GM23248 (cell line): ENCODE data around the gene NCF2. TPM values are rescaled to one million over a fixed set of nuclear protein-coding genes. Genes with fewer than 3 reads are reported as not detected.

Source experiments
- DNase-seq: peaks from one replicate; pipeline ENCODE4 v3.0.0-alpha.2; 2015
- H2AFZ ChIP-seq: fragments of 200-600 bp; sonication (generic); 2 replicates; pipeline ENCODE4 v1.6.1; 2016; ENCODE audit warnings: antibody characterized with exemption
- H3F3A ChIP-seq: fragments of 200-600 bp; sonication (generic); 2 replicates; pipeline ENCODE4 v1.6.1; 2016; ENCODE audit warnings: mild to moderate bottlenecking, antibody characterized with exemption, mixed run types; ENCODE audit not compliant: insufficient read depth
- H3K27ac ChIP-seq: fragments of 200-600 bp; sonication (generic); 2 replicates; pipeline ENCODE4 v1.5.1; 2016; ENCODE audit warnings: mild to moderate bottlenecking
- H3K27me3 ChIP-seq: fragments of 200-600 bp; sonication (generic); replicated peaks from 2 replicates; pipeline ENCODE4 v1.6.1; 2016; ENCODE audit warnings: mild to moderate bottlenecking; ENCODE audit not compliant: insufficient read depth
- H3K36me3 ChIP-seq: fragments of 200-600 bp; sonication (generic); 2 replicates; pipeline ENCODE4 v1.6.1; 2016; ENCODE audit warnings: low read depth, mild to moderate bottlenecking
- H3K4me1 ChIP-seq: fragments of 200-600 bp; sonication (generic); 2 replicates; pipeline ENCODE4 v1.6.1; 2016; ENCODE audit warnings: mild to moderate bottlenecking; ENCODE audit not compliant: insufficient read depth
- H3K4me2 ChIP-seq: fragments of 200-600 bp; sonication (generic); one replicate; pipeline ENCODE4 v1.6.1; 2016; ENCODE audit warnings: mild to moderate bottlenecking; ENCODE audit not compliant: unreplicated experiment
- H3K4me3 ChIP-seq: fragments of 200-600 bp; sonication (generic); 2 replicates; pipeline ENCODE4 v1.5.1; 2016; ENCODE audit warnings: mild to moderate bottlenecking
- H3K79me2 ChIP-seq: fragments of 200-600 bp; sonication (generic); 2 replicates; pipeline ENCODE4 v1.6.1; 2016; ENCODE audit warnings: mild to moderate bottlenecking; ENCODE audit not compliant: insufficient read depth
- H3K9ac ChIP-seq: fragments of 200-600 bp; sonication (generic); 2 replicates; pipeline ENCODE4 v1.6.1; 2016; ENCODE audit warnings: mild to moderate bottlenecking
- H3K9me2 ChIP-seq: fragments of 200-600 bp; sonication (generic); 2 replicates; pipeline ENCODE4 v1.6.1; 2016; ENCODE audit warnings: mixed run types, mild to moderate bottlenecking, moderate library complexity; ENCODE audit not compliant: insufficient read depth
- H3K9me3 ChIP-seq: fragments of 200-600 bp; sonication (generic); one replicate; pipeline ENCODE4 v1.6.1; 2017; ENCODE audit warnings: low read depth
- H4K20me1 ChIP-seq: fragments of 200-600 bp; sonication (generic); 2 replicates; pipeline ENCODE4 v1.6.0; 2016; ENCODE audit not compliant: insufficient read depth
- EZH2 ChIP-seq: fragments of 200-600 bp; sonication (generic); IDR thresholded peaks from 2 replicates; pipeline ENCODE4 v1.6.1; 2018; ENCODE audit warnings: antibody characterized with exemption, mild to moderate bottlenecking; ENCODE audit not compliant: insufficient read depth, poor library complexity, severe bottlenecking
- EZH2phosphoT487 ChIP-seq: fragments of 200-600 bp; sonication (generic); IDR thresholded peaks from 2 replicates; pipeline ENCODE4 v1.6.1; 2018; ENCODE audit warnings: antibody characterized with exemption, moderate library complexity, mild to moderate bottlenecking, low read depth; ENCODE audit not compliant: insufficient read depth
- WGBS, 2 experiments: methylation state at CpG; one replicate each; pipeline ENCODE4 v1.1.6; 2015 to 2017; ENCODE audit warnings: low lambda C conversion rate in 2 of 2, low coverage in 1 of 2; ENCODE audit errors: missing lambda C conversion rate in 2 of 2; 5-methylcytosine and 5-hydroxymethylcytosine counted together
- in situ Hi-C: fragments of 300-500 bp; cut with MboI; formaldehyde crosslinking; loops from 2 replicates; pipeline ENCODE4 v1.15.0; 2020
- polyA plus RNA-seq: library from polyadenylated mRNA; unstranded; fragments of >200 nt; fragmentation: Nextera tagmentation; extraction: Ambion mirVana; gene quantifications from 2 replicates; pipeline ENCODE4 v1.2.1, GENCODE V29; 2016
- total RNA-seq: library from RNA; depleted of rRNA; stranded (reverse); fragments of >200 nt; shearing (Covaris generic); gene quantifications from 2 replicates; pipeline ENCODE4 v1.2.3, GENCODE V29; 2014

Gene NCF2
- total and polyA plus RNA-seq, 2 experiments from 2014 or later = 0.41 TPM; not detected in 1

DNA sequence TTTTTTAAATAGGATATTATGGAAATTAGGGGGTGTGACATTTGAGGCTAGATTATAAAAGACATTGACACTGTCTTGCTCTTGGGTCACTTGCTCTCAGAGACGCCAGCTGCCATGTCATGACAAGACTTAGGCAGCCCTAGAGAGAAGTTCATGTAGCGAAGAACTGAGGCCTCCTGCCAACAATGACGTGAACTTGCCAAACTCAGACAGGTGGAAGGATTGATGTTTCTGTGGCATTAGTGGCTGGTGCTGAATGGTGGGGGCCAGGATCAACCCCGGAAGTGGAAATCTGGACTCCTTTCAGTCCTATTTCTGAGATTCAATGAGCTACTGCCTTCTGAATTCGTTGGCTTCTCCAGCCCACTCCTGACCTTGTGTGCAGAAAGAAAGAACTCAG is 14.7 kb downstream of the NCF2 start:
- no peak for DNase-seq
- H3K9me3 ChIP-seq = no peaks in the 10 kb centered on the region
- H3K9ac ChIP-seq = no peak overlapping the region
- no peak overlapping the region for H3K27ac ChIP-seq
- H2AFZ ChIP-seq = no peak overlapping the region
- H4K20me1 ChIP-seq = no peaks in the 10 kb centered on the region
- in situ Hi-C loops = no loop called here
- 0 out of 2 replicates have a peak, but pooled peaks cover 6% of the 10 kb centered on the region for H3K4me1 ChIP-seq
- no peaks in the 10 kb centered on the region for H3K79me2 ChIP-seq
- H3K4me3 ChIP-seq = no peak overlapping the region
- no peaks in the 10 kb centered on the region for H3K27me3 ChIP-seq
- no peak for TF ChIP-seq EZH2
- TF ChIP-seq EZH2phosphoT487 = no peak
- H3K9me2 ChIP-seq = no peaks in the 10 kb centered on the region
- H3K36me3 ChIP-seq = no peaks in the 10 kb centered on the region
- 59 to 68% methylated on average over 5 of the region's 5 CpGs for WGBS, 2 experiments
- no peaks in the 10 kb centered on the region for H3F3A ChIP-seq
- H3K4me2 ChIP-seq = no peak overlapping the region

DNA sequence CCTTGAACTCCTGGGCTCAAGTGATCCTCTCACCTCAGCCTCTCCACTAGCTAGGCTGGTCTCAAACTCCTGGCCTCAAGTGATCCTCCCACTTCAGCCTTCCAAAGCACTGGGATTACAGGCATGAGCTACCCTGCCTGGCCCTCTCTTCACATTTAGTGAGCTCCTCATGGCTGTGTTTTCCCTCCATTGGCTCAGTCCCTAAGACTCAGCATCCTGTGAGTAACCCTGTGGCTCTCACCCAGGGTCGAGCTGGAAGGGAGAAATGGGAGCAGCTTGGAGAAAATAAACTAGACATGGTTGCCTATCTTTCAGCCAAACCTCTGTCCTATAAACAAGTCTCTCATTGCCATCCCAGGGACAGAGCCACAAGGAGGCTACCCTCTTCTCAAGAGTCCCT is 17.5 kb downstream of the NCF2 start:
- Histone ChIP-seq H3K27me3 (no peaks in the 10 kb centered on the region), H3K9me2 (no peaks in the 10 kb centered on the region), H4K20me1 (no peaks in the 10 kb centered on the region), H3K9me3 (no peaks in the 10 kb centered on the region), H3K36me3 (no peaks in the 10 kb centered on the region), H3K27ac (no peak overlapping the region), H3K4me1 (peaks cover 12% of the 10 kb centered on the region; the same call in 1 of the 2 replicates), H3F3A (no peaks in the 10 kb centered on the region), H2AFZ (no peak overlapping the region), H3K9ac (no peak overlapping the region), H3K4me3 (no peak overlapping the region), H3K79me2 (no peaks in the 10 kb centered on the region), H3K4me2 (no peak overlapping the region)
- TF ChIP-seq EZH2 (no peak), EZH2phosphoT487 (no peak)
- peak; percentile 42 for DNase-seq
- 43 to 47% methylated on average over 1 of the region's 1 CpG for WGBS, 2 experiments
- in situ Hi-C loops = no loop called here

DNA sequence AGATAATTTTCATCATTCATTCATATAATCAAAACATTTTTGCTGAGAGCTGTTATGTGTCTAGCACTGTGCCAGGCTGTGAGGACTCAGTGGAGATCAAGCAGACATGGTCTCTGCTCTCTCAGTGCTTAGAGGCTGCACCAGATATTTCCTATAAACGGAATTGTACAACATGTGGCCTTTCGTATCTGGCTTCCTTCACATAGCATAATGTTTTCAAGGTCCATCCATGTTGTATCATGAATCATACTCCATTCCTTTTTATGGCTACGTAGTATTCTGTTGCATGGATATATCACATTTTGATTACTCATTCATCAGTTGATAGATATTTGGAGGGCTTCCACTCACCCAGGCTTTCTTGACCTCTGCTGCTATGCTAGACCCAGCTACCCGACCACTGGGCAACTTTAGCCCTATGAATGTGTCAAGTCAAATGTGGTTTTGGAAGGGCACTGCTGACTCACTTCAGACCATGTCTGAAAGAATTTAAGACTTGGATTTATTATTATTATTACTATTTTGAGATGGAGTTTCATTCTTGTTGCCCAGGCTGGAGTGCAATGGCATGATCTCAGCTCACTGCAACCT is 18.5 kb downstream of the NCF2 start:
- TF ChIP-seq EZH2phosphoT487 = no peak
- TF ChIP-seq EZH2 = no peak
- in situ Hi-C loops = no loop called here
- Histone ChIP-seq H3K4me3 (no peak overlapping the region), H2AFZ (no peak overlapping the region), H4K20me1 (no peaks in the 10 kb centered on the region), H3K9me2 (no peaks in the 10 kb centered on the region), H3K4me2 (no peak overlapping the region), H3F3A (no peaks in the 10 kb centered on the region), H3K27ac (no peak overlapping the region), H3K4me1 (peaks cover 12% of the 10 kb centered on the region; the same call in 1 of the 2 replicates), H3K36me3 (no peaks in the 10 kb centered on the region), H3K9ac (no peak overlapping the region), H3K79me2 (no peaks in the 10 kb centered on the region), H3K9me3 (no peaks in the 10 kb centered on the region), H3K27me3 (no peaks in the 10 kb centered on the region)
- DNase-seq = peak; percentile 34
- 71% methylated on average over 4 of the region's 4 CpGs for WGBS, 2 experiments

DNA sequence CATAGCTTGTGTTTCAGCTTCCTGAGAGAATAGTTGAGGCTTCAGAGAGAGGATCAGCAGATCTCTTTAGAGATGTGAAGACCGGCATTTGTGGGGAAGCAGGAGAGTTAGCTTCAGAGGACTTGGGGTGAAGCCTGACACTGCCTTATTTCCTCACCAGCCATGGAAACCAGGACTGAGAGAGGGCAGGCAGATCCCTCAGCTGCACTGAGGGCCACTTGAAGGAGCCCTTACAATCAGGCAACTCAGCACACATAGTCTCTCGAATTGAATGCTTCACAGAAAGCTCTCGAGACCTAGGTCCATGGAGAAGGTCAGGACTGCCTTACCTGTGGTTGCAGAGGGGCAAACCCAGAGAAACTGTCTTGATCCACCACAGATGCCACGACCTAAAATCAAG is 19.8 kb downstream of the NCF2 start:
- Histone ChIP-seq H3K9me2 (no peaks in the 10 kb centered on the region), H3K9me3 (no peaks in the 10 kb centered on the region), H2AFZ (no peak overlapping the region), H3K4me3 (no peak overlapping the region), H3K9ac (no peak overlapping the region), H3K79me2 (no peaks in the 10 kb centered on the region), H3K27ac (no peak overlapping the region), H3K4me2 (no peak overlapping the region), H3K36me3 (no peaks in the 10 kb centered on the region), H4K20me1 (no peaks in the 10 kb centered on the region), H3K27me3 (no peaks in the 10 kb centered on the region), H3F3A (no peaks in the 10 kb centered on the region), H3K4me1 (peaks cover 12% of the 10 kb centered on the region; the same call in 1 of the 2 replicates)
- WGBS, 2 experiments = 84 to 94% methylated on average over 4 of the region's 4 CpGs
- TF ChIP-seq EZH2phosphoT487 = no peak
- no peak for TF ChIP-seq EZH2
- in situ Hi-C loops = no loop called here
- no peak for DNase-seq
